Spleen (tissue), 7 donors: ENCODE data around the gene ATP8A2.

Experiments used
- CTCF ChIP-seq, 11 experiments: fragments of 200-600 bp in 7 of 11; fragments of 450-650 bp in 4 of 11; sonication (generic) in 4 of 11; IDR thresholded peaks in 8 of 11; conservative IDR thresholded peaks in 3 of 11; 1 replicate in 7 of 11; 2 replicates in 4 of 11; pipeline versions ENCODE4 v1.4.0 to v1.8.0; 2016 to 2021; ENCODE audit warnings: antibody characterized with exemption in 11 of 11, inconsistent platforms in 4 of 11, mild to moderate bottlenecking in 1 of 11
- POLR2A ChIP-seq, 3 donors: fragments of 450-650 bp; IDR thresholded peaks; one replicate each; pipeline ENCODE4 v1.5.1; 2017; ENCODE audit warnings: antibody characterized with exemption in 3 of 3, mild to moderate bottlenecking in 1 of 3
- POLR2AphosphoS5 ChIP-seq, 3 donors: sonication (generic); formaldehyde crosslinking; IDR thresholded peaks; one replicate each; pipeline ENCODE4 v1.5.1; 2017; ENCODE audit warnings: antibody characterized with exemption in 3 of 3
- donor health status: DM: no; HTN: no; CAD: no; lungs with moderate emphysema.
- donor health status: DM: no; HTN: no; CAD: no.
- donor health status: DM: no; HTN: no; CAD: no.

GRCh38 chr13:25770601-25771000 lies 398.8 kb downstream of the ATP8A2 start:
- TF ChIP-seq POLR2A (IDR thresholded peaks at IDR 0.05), result no peak
- TF ChIP-seq CTCF (IDR thresholded peaks at IDR 0.05 in 8 of 11, conservative IDR thresholded peaks at IDR 0.05 in 3 of 11), result no peak
- TF ChIP-seq POLR2AphosphoS5 (IDR thresholded peaks at IDR 0.05), result no peak
